Neuronal stem cell (in vitro differentiated cells): ENCODE measurements around the gene ACTR8.

ENCODE experiments used
- DNase-seq: peaks from one replicate; pipeline ENCODE4 v3.0.0-alpha.2; 2013; ENCODE audit warnings: low spot score
- H2AFZ ChIP-seq: one replicate; pipeline ENCODE4 v1.6.1; 2013; ENCODE audit warnings: mild to moderate bottlenecking, low read length, inconsistent platforms
- H2AK5ac ChIP-seq: 2 replicates; pipeline ENCODE4 v1.6.1; 2013; ENCODE audit warnings: low read depth, mild to moderate bottlenecking, inconsistent platforms, low read length, moderate library complexity, mixed read lengths
- H2BK120ac ChIP-seq: 2 replicates; pipeline ENCODE4 v1.6.1; 2013; ENCODE audit warnings: low read depth, mild to moderate bottlenecking, inconsistent platforms, low read length, moderate library complexity, mixed read lengths
- H2BK12ac ChIP-seq: one replicate; pipeline ENCODE4 v1.6.1; 2013; ENCODE audit warnings: low read length, inconsistent platforms
- H2BK15ac ChIP-seq: 2 replicates; pipeline ENCODE4 v1.6.1; 2013; ENCODE audit warnings: mild to moderate bottlenecking, low read length, inconsistent platforms, mixed read lengths
- H2BK5ac ChIP-seq: one replicate; pipeline ENCODE4 v1.6.1; 2013; ENCODE audit warnings: inconsistent platforms, mild to moderate bottlenecking, low read length, moderate library complexity
- H3K14ac ChIP-seq: one replicate; pipeline ENCODE4 v1.6.1; 2013; ENCODE audit warnings: low read length, inconsistent platforms
- H3K18ac ChIP-seq: 2 replicates; pipeline ENCODE4 v1.6.1; 2013; ENCODE audit warnings: low read length, inconsistent platforms
- H3K23ac ChIP-seq: 2 replicates; pipeline ENCODE4 v1.6.1; 2013; ENCODE audit warnings: low read depth, mild to moderate bottlenecking, mixed read lengths, low read length, inconsistent platforms; ENCODE audit not compliant: poor library complexity
- H3K27ac ChIP-seq: replicated peaks from 3 replicates; pipeline ENCODE4 v1.5.1; 2013; ENCODE audit warnings: low read length, inconsistent platforms
- H3K27me3 ChIP-seq, 3 experiments: 2 replicates each; pipeline ENCODE4 v1.6.1; 2013; ENCODE audit warnings: low read length in 3 of 3, mild to moderate bottlenecking in 2 of 3, inconsistent platforms in 1 of 3, low read depth in 1 of 3, mixed read lengths in 1 of 3, moderate library complexity in 1 of 3; ENCODE audit not compliant: control insufficient read depth in 3 of 3, insufficient read depth in 3 of 3
- H3K36me3 ChIP-seq, 2 donors: replicated peaks in 1 of 2; 2 replicates each; pipeline ENCODE4 v1.6.1; 2013; ENCODE audit warnings: low read length in 2 of 2; ENCODE audit not compliant: control insufficient read depth in 2 of 2, insufficient read depth in 2 of 2
- H3K4ac ChIP-seq: 2 replicates; pipeline ENCODE4 v1.6.1; 2013; ENCODE audit warnings: inconsistent platforms, mild to moderate bottlenecking, low read length, moderate library complexity
- H3K4me1 ChIP-seq, 2 donors: 1 replicate in 1 of 2; 2 replicates in 1 of 2; pipeline ENCODE4 v1.6.1; 2013; ENCODE audit warnings: low read length in 2 of 2, low read depth in 1 of 2; ENCODE audit not compliant: control insufficient read depth in 2 of 2, insufficient read depth in 1 of 2
- H3K4me2 ChIP-seq: one replicate; pipeline ENCODE4 v1.6.1; 2013; ENCODE audit warnings: mild to moderate bottlenecking, low read length, inconsistent platforms; ENCODE audit not compliant: insufficient read depth, poor library complexity, severe bottlenecking
- H3K4me3 ChIP-seq, 2 donors: 2 replicates each; pipeline ENCODE4 v1.5.1; 2013; ENCODE audit warnings: low read length in 2 of 2, mild to moderate bottlenecking in 2 of 2, inconsistent platforms in 1 of 2, moderate library complexity in 1 of 2
- H3K79me1 ChIP-seq: one replicate; pipeline ENCODE4 v1.6.1; 2013; ENCODE audit warnings: low read depth, mild to moderate bottlenecking, inconsistent platforms, low read length, moderate library complexity
- H3K9ac ChIP-seq: one replicate; pipeline ENCODE4 v1.6.1; 2013; ENCODE audit warnings: mild to moderate bottlenecking, low read depth, low read length, inconsistent platforms; ENCODE audit not compliant: poor library complexity
- H3K9me3 ChIP-seq, 2 donors: replicated peaks in 1 of 2; 2 replicates each; pipeline versions ENCODE3 to v1.6.1; 2013; ENCODE audit warnings: low read length in 2 of 2, mild to moderate bottlenecking in 2 of 2, inconsistent platforms in 1 of 2, low read depth in 1 of 2, mixed read lengths in 1 of 2, moderate library complexity in 1 of 2; ENCODE audit not compliant: control insufficient read depth in 2 of 2, insufficient read depth in 1 of 2
- H4K8ac ChIP-seq: one replicate; pipeline ENCODE4 v1.6.1; 2013; ENCODE audit warnings: low read depth, mild to moderate bottlenecking, inconsistent platforms, low read length, moderate library complexity
- H4K91ac ChIP-seq: one replicate; pipeline ENCODE4 v1.6.1; 2013; ENCODE audit warnings: low read length, low read depth, mild to moderate bottlenecking, inconsistent platforms; ENCODE audit not compliant: poor library complexity
- WGBS, 2 donors: extraction: QIAGEN DNeasy Blood & Tissue Kit; methylation state at CpG; one replicate each; pipeline ENCODE4 v1.1.7; 2013; ENCODE audit warnings: missing lambda C conversion rate in 2 of 2, mixed read lengths in 1 of 2; ENCODE audit not compliant: insufficient read length in 2 of 2, insufficient replicate concordance in 1 of 2; ENCODE audit errors: extremely low coverage in 2 of 2; 5-methylcytosine and 5-hydroxymethylcytosine counted together

The ACTR8 gene

DNA sequence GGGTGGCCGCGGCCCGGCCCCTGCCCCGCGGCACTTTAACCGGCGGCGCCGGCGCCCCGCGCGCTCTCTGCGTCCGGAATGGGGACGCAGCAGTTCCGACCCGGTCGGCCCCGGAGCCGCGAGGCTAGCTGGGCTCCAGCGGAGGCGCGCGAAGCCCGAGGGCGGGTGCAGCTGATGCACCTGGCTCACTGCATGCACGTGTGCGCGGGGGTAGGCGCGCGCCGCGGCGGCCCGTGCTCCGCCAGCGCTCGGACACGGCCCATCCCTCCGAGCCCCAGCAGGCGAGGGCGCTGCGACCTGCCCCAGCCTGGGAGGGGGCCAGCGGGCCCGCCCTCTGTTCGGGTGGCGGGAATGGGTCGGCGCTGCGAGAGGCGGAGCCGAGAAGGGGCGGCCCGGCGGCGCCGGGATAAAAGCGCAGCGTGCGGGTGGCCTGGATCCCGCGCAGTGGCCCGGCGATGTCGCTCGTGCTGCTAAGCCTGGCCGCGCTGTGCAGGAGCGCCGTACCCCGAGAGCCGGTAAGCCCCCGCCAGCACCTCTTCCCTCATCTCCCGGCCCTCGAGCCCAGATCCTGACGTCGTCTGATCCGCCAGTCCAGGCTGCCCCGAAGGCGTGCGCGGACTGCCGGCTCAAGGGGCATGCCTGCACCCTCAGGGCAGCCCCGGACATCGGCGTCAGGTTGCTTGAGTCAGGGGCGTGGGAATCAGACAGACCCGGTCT is 35.7 kb downstream of the ACTR8 start, which contains the start of the genes CHDH and IL17RB:
CHDH (minus strand) TSS at position 286 of the 717 bp plus-strand sequence. CDS start 22,411 bp downstream, outside the sequence.
IL17RB (plus strand) TSS at position 435 of the 717 bp plus-strand sequence; CDS start at position 456, 21 bp downstream.
- H3K18ac ChIP-seq, result peak within 1 kb of the TSS; percentile 96
- H2AFZ ChIP-seq, result peak within 1 kb of the TSS; percentile 100
- H3K9me3 ChIP-seq, result peaks cover 2 to 5% of the 10 kb centered on the region in 2 donors
- no peak within 1 kb of the TSS for H2BK12ac ChIP-seq
- H3K4me3 ChIP-seq, result peak within 1 kb of the TSS; percentile 74 to 88
- no peak within 1 kb of the TSS for H2BK5ac ChIP-seq
- H2BK15ac ChIP-seq, result peak within 1 kb of the TSS; percentile 61
- no peak within 1 kb of the TSS for H4K91ac ChIP-seq
- no peak within 1 kb of the TSS for H3K27ac ChIP-seq
- no peak within 1 kb of the TSS for H4K8ac ChIP-seq
- peak; percentile 65 for DNase-seq
- H3K9ac ChIP-seq, result peak within 1 kb of the TSS; percentile 91
- H3K79me1 ChIP-seq, result no peaks in the 10 kb centered on the region
- no peak within 1 kb of the TSS for H3K4ac ChIP-seq
- H2BK120ac ChIP-seq, result no peak within 1 kb of the TSS
- H3K27me3 ChIP-seq, result peaks cover 0 to 9% (median 7%) of the 10 kb centered on the region in 3 experiments
- peak within 1 kb of the TSS; percentile 84 for H3K14ac ChIP-seq
- WGBS, 2 donors, result no CpG with 5 or more reads among the region's 91 CpGs
- peaks cover 4 to 18% of the 10 kb centered on the region in 2 donors for H3K4me1 ChIP-seq
- peak within 1 kb of the TSS; percentile 85 for H3K23ac ChIP-seq
- no peak within 1 kb of the TSS for H2AK5ac ChIP-seq
- H3K36me3 ChIP-seq, result no peaks in the 10 kb centered on the region
- H3K4me2 ChIP-seq, result peak within 1 kb of the TSS; percentile 85

DNA sequence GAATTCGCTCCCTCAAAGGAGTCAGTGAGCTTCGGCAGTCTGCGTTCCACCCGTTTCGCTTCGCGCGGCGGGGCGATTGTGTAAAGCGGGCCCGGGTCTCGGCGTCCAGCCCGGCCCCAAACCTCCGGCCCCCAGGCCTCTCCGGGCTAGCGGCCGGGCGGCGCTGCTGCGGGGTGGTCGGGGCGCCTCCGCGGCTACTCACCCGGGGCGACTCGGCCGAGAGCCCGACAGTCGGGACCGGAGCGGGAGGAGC is 36.1 kb downstream of the ACTR8 start:
- H3K14ac ChIP-seq, result peak overlapping the region; percentile 2
- H4K91ac ChIP-seq, result no peak overlapping the region
- H2BK12ac ChIP-seq, result no peak overlapping the region
- H3K9me3 ChIP-seq, result peaks cover 2 to 5% of the 10 kb centered on the region in 2 donors
- H3K79me1 ChIP-seq, result no peaks in the 10 kb centered on the region
- no peak overlapping the region for H4K8ac ChIP-seq
- H3K27ac ChIP-seq, result no peak overlapping the region
- H3K4me2 ChIP-seq, result peak overlapping the region; percentile 85
- peaks cover 4 to 18% of the 10 kb centered on the region in 2 donors for H3K4me1 ChIP-seq
- no peak overlapping the region for H2BK5ac ChIP-seq
- no peak for DNase-seq
- H3K36me3 ChIP-seq, result no peaks in the 10 kb centered on the region
- no peak overlapping the region for H2AK5ac ChIP-seq
- H2BK120ac ChIP-seq, result no peak overlapping the region
- peak overlapping the region; percentile 74 to 88 for H3K4me3 ChIP-seq
- peak overlapping the region; percentile 61 for H2BK15ac ChIP-seq
- peak overlapping the region; percentile 100 for H2AFZ ChIP-seq
- H3K9ac ChIP-seq, result peak overlapping the region; percentile 91
- H3K18ac ChIP-seq, result peak overlapping the region; percentile 94
- peaks cover 0 to 9% (median 7%) of the 10 kb centered on the region in 3 experiments for H3K27me3 ChIP-seq
- no CpG with 5 or more reads among the region's 34 CpGs for WGBS, 2 donors
- no peak overlapping the region for H3K4ac ChIP-seq
- H3K23ac ChIP-seq, result peak overlapping the region; percentile 6

DNA sequence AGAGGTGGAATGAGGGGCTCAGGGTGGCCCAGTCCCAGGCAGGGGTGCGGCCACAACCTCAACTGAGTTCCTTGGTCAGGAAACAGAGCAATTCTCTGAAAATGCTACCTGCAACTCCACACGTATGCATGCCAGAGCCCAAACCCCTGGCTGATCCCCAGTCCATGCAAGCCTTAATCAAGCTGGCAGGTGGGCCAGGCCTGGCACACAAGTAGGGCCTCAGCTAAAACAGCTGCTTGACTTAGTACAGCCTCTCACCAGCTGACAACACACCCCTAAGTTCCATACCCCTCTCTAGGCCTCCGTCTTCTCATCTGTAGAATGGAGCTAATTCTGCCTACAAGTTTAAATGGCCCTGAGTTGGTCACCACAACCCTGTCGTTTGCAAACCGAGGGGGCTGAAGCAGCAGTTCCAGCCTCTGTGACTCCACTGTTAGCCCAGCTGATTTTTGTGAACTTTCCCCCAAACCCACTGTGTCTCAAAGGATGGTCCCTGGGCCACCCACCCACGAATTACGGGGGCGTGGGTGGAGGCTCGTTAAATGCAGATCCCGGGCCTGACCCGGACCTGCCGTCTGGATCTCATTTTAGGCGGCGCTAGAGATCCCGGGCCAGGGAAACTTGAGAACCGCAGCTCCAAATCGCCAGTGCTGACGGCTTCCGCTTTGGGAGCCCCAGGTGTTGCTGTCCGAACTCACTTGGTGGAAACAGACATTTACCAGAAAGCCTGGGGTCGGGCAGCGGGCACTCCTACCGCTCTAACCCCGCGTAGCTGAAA is 36.7 kb downstream of the ACTR8 start:
- H2BK5ac ChIP-seq, result no peak overlapping the region
- no CpG with 5 or more reads among the region's 25 CpGs for WGBS, 2 donors
- H3K36me3 ChIP-seq, result no peaks in the 10 kb centered on the region

More for the DNA sequence above, 36.7 kb downstream of the ACTR8 start:
- Histone ChIP-seq H3K9ac (peak overlapping the region; percentile 91), H3K27me3 (peaks cover 0 to 9% (median 7%) of the 10 kb centered on the region in 3 experiments), H2BK12ac (no peak overlapping the region), H2BK15ac (peak overlapping the region; percentile 61), H3K4me1 (peaks cover 4 to 18% of the 10 kb centered on the region in 2 donors), H2AK5ac (no peak overlapping the region), H3K18ac (peak overlapping the region; percentile 94), H3K9me3 (peaks cover 2 to 5% of the 10 kb centered on the region in 2 donors), H2AFZ (peak overlapping the region; percentile 100), H3K4ac (no peak overlapping the region), H4K91ac (no peak overlapping the region), H2BK120ac (no peak overlapping the region), H3K14ac (peak overlapping the region; percentile 2), H3K27ac (no peak overlapping the region), H3K4me2 (peak overlapping the region; percentile 85), H3K23ac (no peak overlapping the region), H4K8ac (no peak overlapping the region), H3K79me1 (no peaks in the 10 kb centered on the region), H3K4me3 (peak overlapping the region; percentile 74 to 88)
- DNase-seq, result peak; percentile 41
